ENCODE data around the gene MFAP3L. TPM values are rescaled to one million over a fixed set of nuclear protein-coding genes. Genes with fewer than 3 reads are reported as not detected.

The MFAP3L gene
- total and polyA plus RNA-seq, 8 donors = 0.76 to 4.1 (median 2.1) TPM

DNA sequence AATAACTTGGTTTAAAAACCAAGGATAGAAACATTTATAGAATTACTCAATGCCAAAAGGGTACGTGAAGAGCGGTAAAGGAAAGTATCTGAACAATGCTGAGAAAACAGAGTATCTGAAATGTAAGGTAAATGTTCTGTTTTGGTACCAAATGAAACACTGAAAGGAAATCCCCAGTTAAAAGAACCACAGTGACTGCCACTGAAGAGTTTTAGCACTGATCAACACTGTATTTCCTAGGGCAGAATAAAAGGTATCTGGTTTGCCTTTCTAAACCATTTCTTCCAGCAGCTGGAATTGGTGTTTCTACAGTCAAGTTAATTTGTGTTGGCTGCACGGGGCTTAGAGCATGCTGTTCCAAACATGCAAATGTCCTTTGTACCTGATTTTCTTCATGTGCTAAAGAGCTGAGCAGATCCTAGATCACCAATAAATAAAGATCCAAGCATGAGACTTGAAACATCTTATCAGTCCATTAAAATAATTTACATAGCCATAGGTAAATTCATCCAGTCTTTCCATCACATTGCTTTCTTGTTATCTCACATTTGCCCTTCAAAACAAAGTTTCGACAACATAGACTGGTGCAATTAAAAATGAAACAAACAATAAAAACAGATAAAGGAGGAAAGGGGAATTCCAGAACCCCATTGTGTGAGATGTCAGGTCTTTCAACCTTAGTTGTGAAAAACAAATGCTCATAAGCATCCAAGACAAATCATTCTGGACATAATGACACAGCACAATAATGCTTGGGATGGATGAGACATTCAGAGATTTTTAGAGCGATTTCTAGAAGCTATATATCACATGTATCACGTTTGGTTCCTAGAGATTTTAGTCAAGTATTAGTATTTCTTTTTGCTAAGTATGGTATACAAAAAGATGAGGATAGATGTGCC, 38.6 kb downstream of the MFAP3L start:
- DNase-seq (no peak), FAIRE-seq (no peak), ATAC-seq (no peak)
- Histone ChIP-seq H3K27ac (no peak overlapping the region), H3K36me3 (no peaks in the 10 kb centered on the region), H3K27me3 (no peaks in the 10 kb centered on the region), H3K4me3 (no peak overlapping the region), H3K4me1 (no peaks in the 10 kb centered on the region), H3K9me3 (no peaks in the 10 kb centered on the region)
- intact Hi-C loops (cut with DNase I) = no loop called here
- TF ChIP-seq, protein P1, sequence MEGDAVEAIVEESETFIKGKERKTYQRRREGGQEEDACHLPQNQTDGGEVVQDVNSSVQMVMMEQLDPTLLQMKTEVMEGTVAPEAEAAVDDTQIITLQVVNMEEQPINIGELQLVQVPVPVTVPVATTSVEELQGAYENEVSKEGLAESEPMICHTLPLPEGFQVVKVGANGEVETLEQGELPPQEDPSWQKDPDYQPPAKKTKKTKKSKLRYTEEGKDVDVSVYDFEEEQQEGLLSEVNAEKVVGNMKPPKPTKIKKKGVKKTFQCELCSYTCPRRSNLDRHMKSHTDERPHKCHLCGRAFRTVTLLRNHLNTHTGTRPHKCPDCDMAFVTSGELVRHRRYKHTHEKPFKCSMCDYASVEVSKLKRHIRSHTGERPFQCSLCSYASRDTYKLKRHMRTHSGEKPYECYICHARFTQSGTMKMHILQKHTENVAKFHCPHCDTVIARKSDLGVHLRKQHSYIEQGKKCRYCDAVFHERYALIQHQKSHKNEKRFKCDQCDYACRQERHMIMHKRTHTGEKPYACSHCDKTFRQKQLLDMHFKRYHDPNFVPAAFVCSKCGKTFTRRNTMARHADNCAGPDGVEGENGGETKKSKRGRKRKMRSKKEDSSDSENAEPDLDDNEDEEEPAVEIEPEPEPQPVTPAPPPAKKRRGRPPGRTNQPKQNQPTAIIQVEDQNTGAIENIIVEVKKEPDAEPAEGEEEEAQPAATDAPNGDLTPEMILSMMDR (IDR thresholded peaks at IDR 0.05) = no peak
- WGBS, 2 donors = 69 to 76% methylated on average over 6 of the region's 6 CpGs

DNA sequence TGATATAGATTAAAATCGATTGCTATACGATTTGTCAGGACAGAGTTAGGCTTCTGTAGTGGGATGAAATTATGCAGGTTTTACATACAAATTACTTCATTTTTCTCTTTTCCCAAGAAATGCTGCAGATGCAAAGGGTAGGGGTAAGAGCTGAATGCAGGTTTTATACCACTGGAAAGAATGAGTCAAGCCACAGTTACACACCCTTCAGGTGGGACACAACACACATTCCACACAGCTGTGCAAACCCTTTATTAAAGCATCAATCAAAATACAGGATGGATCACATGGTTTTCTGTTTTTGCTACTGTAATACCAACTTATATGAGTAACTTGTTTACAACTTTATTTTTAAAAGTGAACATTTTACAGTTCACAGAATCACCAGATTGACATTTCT, 39.8 kb downstream of the MFAP3L start:
- Histone ChIP-seq H3K9me3 (no peaks in the 10 kb centered on the region), H3K27ac (no peak overlapping the region), H3K4me3 (no peak overlapping the region), H3K27me3 (no peaks in the 10 kb centered on the region), H3K36me3 (no peaks in the 10 kb centered on the region), H3K4me1 (no peaks in the 10 kb centered on the region)
- TF ChIP-seq, protein P1 (IDR thresholded peaks at IDR 0.05) = no peak
- no peak for ATAC-seq
- intact Hi-C loops (cut with DNase I) = no loop called here
- no peak for DNase-seq
- no peak for FAIRE-seq
- WGBS, 2 donors = 49 to 81% methylated on average over 2 of the region's 2 CpGs

DNA sequence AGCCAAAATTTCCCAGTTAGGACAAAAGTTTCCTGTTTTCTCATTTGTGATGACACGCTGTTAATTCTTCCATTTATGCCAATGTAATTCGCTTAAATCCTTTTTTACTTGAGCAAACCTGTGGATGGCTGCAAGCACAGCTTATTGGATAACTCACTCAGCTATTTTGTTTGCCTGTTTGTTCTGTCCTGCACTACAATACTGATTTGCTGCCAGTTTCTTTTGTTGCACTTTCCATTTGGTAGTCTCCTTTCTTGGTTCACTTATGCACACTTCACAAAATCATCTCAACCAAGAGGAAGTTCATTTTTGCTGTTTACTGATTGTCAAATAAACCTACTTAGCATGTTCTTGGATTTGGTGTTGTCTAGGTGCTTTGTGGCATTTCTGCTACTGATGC, 40.3 kb downstream of the MFAP3L start:
- WGBS, 2 donors = 57 to 73% methylated on average over 2 of the region's 2 CpGs
- no peaks in the 10 kb centered on the region for H3K36me3 ChIP-seq
- H3K4me3 ChIP-seq = no peak overlapping the region
- no peak for ATAC-seq
- TF ChIP-seq, protein P1 (IDR thresholded peaks at IDR 0.05) = no peak
- intact Hi-C loops (cut with DNase I) = no loop called here
- no peak for DNase-seq
- H3K4me1 ChIP-seq = no peaks in the 10 kb centered on the region
- no peaks in the 10 kb centered on the region for H3K27me3 ChIP-seq
- no peak overlapping the region for H3K27ac ChIP-seq
- no peaks in the 10 kb centered on the region for H3K9me3 ChIP-seq
- no peak for FAIRE-seq

DNA sequence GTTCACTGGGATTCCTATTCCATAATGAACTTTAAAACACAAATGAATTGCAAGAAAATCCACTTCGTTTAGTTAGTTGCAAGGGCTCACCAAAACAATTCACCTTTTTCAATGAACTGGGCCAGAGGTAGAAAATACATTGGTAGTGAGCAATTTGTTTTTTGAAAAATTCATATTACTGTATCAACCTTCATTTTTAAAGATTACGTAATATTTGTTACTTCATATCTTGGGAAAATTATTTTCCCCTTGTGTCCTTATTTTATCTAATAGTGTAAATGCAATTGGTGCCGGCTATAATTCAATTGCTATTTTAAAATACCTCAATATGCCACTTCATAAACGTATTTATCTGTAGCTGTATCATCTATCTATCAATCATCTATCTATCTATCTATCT, 41.5 kb downstream of the MFAP3L start:
- no peaks in the 10 kb centered on the region for H3K4me1 ChIP-seq
- H3K4me3 ChIP-seq = no peak overlapping the region
- intact Hi-C loops (cut with DNase I) = no loop called here
- 45 to 67% methylated on average over 4 of the region's 4 CpGs for WGBS, 2 donors
- TF ChIP-seq, protein P1 (IDR thresholded peaks at IDR 0.05) = no peak
- no peaks in the 10 kb centered on the region for H3K36me3 ChIP-seq
- no peak for ATAC-seq
- no peaks in the 10 kb centered on the region for H3K27me3 ChIP-seq
- no peak overlapping the region for H3K27ac ChIP-seq
- FAIRE-seq = no peak
- H3K9me3 ChIP-seq = no peaks in the 10 kb centered on the region
- no peak for DNase-seq

DNA sequence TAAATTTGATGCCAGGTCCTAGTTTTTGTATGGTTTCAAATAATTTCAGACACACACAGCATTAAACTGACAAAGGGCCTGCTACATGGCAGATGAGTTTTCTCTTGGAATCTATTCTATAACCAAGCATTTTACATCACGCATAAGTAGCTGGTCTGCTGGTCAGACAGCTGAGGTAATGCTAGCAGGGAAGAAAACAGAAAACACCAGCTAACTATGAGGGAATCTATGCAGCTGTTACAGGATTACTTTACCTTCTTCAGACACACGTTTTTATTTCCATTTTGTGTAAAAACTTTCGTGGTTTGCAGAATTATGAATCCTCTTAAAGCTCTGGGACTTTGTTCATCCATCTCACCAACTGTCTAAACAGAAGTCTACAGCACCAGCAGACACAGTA, 42.0 kb downstream of the MFAP3L start:
- Histone ChIP-seq H3K4me3 (no peak overlapping the region), H3K27me3 (no peaks in the 10 kb centered on the region), H3K9me3 (no peaks in the 10 kb centered on the region), H3K36me3 (no peaks in the 10 kb centered on the region), H3K4me1 (no peaks in the 10 kb centered on the region), H3K27ac (no peak overlapping the region)
- no peak for ATAC-seq
- TF ChIP-seq, protein P1 (IDR thresholded peaks at IDR 0.05) = no peak
- WGBS, 2 donors = 32 to 40% methylated on average over 3 of the region's 3 CpGs
- DNase-seq = no peak
- intact Hi-C loops (cut with DNase I) = no loop called here
- FAIRE-seq = no peak
